GM12878 (cell line): ENCODE measurements around the gene ROR2. TPM values are rescaled to one million over a fixed set of nuclear protein-coding genes. Genes with fewer than 3 reads are reported as not detected.

Source experiments
- ATAC-seq: fragments of 200-7000 bp; cut with Tn5 transposase; 3 replicates; pipeline ENCODE4 v1.9.1; 2020; ENCODE audit warnings: mild to moderate bottlenecking, moderate library complexity
- BruUV-seq: library from RNA; stranded (reverse); fragments of 400-500 nt; replicated peaks from 2 replicates; lab custom pipeline; 2021; lab: Mats Ljungman, UMichigan
- CTCF ChIA-PET: fragments of 300-600 bp; sonication (Branson Sonifier 250); formaldehyde crosslinking; extraction: SDS; loops from one replicate; lab custom pipeline; 2021; ENCODE audit warnings: inconsistent platforms; lab: Yijun Ruan, JAX
- POLR2A ChIA-PET: fragments of 350-600 bp; formaldehyde crosslinking; extraction: SDS; loops from one replicate; lab custom pipeline; 2021; ENCODE audit warnings: inconsistent platforms; lab: Charles Lee
- RAD21 ChIA-PET: fragments of 300-600 bp; sonication (Branson Sonifier 250); formaldehyde crosslinking; loops from one replicate; lab custom pipeline; 2023; ENCODE audit warnings: antibody characterized with exemption; ENCODE audit not compliant: unreplicated experiment; lab: Charles Lee
- SMC1A ChIA-PET: fragments of 300-600 bp; sonication (Branson Sonifier 250); formaldehyde crosslinking; loops from one replicate; lab custom pipeline; 2023; ENCODE audit not compliant: unreplicated experiment, uncharacterized antibody; lab: Charles Lee
- DNase-seq: peaks from one replicate; pipeline ENCODE4 v3.0.0-alpha.2; 2011; ENCODE audit warnings: low read depth, low spot score
- FAIRE-seq: peaks from 3 replicates; lab custom pipeline; 2011; peaks lifted over from hg19 to GRCh38; lab: Jason Lieb, UNC
- H2AFZ ChIP-seq: 2 replicates; pipeline ENCODE4 v1.6.0; 2011; ENCODE audit warnings: low read depth, low read length, control low read depth; ENCODE audit not compliant: control insufficient read depth
- H3K27ac ChIP-seq: 2 replicates; pipeline ENCODE4 v1.5.1; 2011; ENCODE audit warnings: control low read depth; ENCODE audit not compliant: control insufficient read depth, insufficient read depth
- H3K27me3 ChIP-seq, 2 experiments: replicated peaks in 1 of 2; 2 replicates each; pipeline versions ENCODE4 v1.6.0 to v1.6.1; 2011; ENCODE audit warnings: low read length in 1 of 2; ENCODE audit not compliant: control insufficient read depth in 2 of 2, insufficient read depth in 2 of 2
- H3K36me3 ChIP-seq, 2 experiments: 2 replicates each; pipeline ENCODE4 v1.5.1; 2011; ENCODE audit warnings: low read length in 1 of 2; ENCODE audit not compliant: control insufficient read depth in 2 of 2, insufficient read depth in 2 of 2
- H3K4me1 ChIP-seq: 2 replicates; pipeline ENCODE4 v1.6.1; 2011; ENCODE audit warnings: mild to moderate bottlenecking, low read length, moderate library complexity, mixed read lengths; ENCODE audit not compliant: control insufficient read depth, insufficient read depth
- H3K4me2 ChIP-seq: 2 replicates; pipeline ENCODE4 v1.6.0; 2011; ENCODE audit warnings: control low read depth; ENCODE audit not compliant: control insufficient read depth, insufficient read depth
- H3K4me3 ChIP-seq: fragments of 200-600 bp; sonication (generic); 2 replicates; pipeline ENCODE4 v1.5.1; 2016
- H3K79me2 ChIP-seq: 2 replicates; pipeline ENCODE4 v1.6.0; 2011; ENCODE audit warnings: low read length; ENCODE audit not compliant: control insufficient read depth, insufficient read depth
- H3K9ac ChIP-seq: 2 replicates; pipeline ENCODE4 v1.8.0; 2011; ENCODE audit warnings: low read length, control low read depth, mixed read lengths; ENCODE audit not compliant: control insufficient read depth, insufficient read depth
- H3K9me3 ChIP-seq: replicated peaks from 3 replicates; pipeline ENCODE4 v1.5.1; 2011; ENCODE audit warnings: mild to moderate bottlenecking, low read length; ENCODE audit not compliant: control insufficient read depth, insufficient read depth
- H4K20me1 ChIP-seq: 2 replicates; pipeline ENCODE4 v1.6.0; 2011; ENCODE audit not compliant: control insufficient read depth, insufficient read depth
- CBX5 ChIP-seq: sonication (generic); IDR thresholded peaks from 2 replicates; pipeline ENCODE4 v1.6.1; 2016; ENCODE audit warnings: low read depth, moderate library complexity, mild to moderate bottlenecking, inconsistent platforms
- CTCF ChIP-seq, 3 experiments: IDR thresholded peaks in 2 of 3; conservative IDR thresholded peaks in 1 of 3; 2 replicates each; pipeline ENCODE4 v1.5.1; 2011; ENCODE audit warnings: low read depth in 3 of 3, low read length in 3 of 3, mild to moderate bottlenecking in 3 of 3, control low read depth in 2 of 3, moderate library complexity in 2 of 3, inconsistent platforms in 1 of 3, mixed read lengths in 1 of 3; ENCODE audit not compliant: control insufficient read depth in 2 of 3, insufficient read depth in 1 of 3; ENCODE audit errors: extremely low read depth in 1 of 3
- EZH2 ChIP-seq: IDR thresholded peaks from 2 replicates; pipeline ENCODE4 v1.6.1; 2012; ENCODE audit warnings: low read depth, mild to moderate bottlenecking, control low read depth, inconsistent platforms, low read length, borderline replicate concordance; ENCODE audit not compliant: control insufficient read depth
- GATAD2B ChIP-seq: fragments of 450-650 bp; conservative IDR thresholded peaks from 2 replicates; pipeline ENCODE4 v1.6.1; 2017; ENCODE audit warnings: low read depth, mild to moderate bottlenecking, moderate library complexity
- RAD21 ChIP-seq: IDR thresholded peaks from 2 replicates; pipeline ENCODE4 v1.6.1; 2011; ENCODE audit warnings: mild to moderate bottlenecking, low read depth, low read length, moderate library complexity; ENCODE audit not compliant: insufficient read depth
- RFX5 ChIP-seq: IDR thresholded peaks from 2 replicates; pipeline ENCODE4 v1.6.1; 2011; ENCODE audit warnings: low read depth, low read length, improper control_type of control experiment
- SMC3 ChIP-seq: IDR thresholded peaks from 2 replicates; pipeline ENCODE4 v1.6.1; 2011; ENCODE audit warnings: low read length, improper control_type of control experiment, borderline replicate concordance
- SREBF2 ChIP-seq: IDR thresholded peaks from 2 replicates; pipeline ENCODE4 v1.6.1; 2012; ENCODE audit warnings: mild to moderate bottlenecking, low read length
- TBL1XR1 ChIP-seq: IDR thresholded peaks from 2 replicates; pipeline ENCODE4 v1.6.1; 2012; ENCODE audit warnings: low read depth, low read length, improper control_type of control experiment
- USF2 ChIP-seq: IDR thresholded peaks from 2 replicates; pipeline ENCODE4 v1.6.1; 2011; ENCODE audit warnings: low read depth, low read length, improper control_type of control experiment, borderline replicate concordance
- ZNF274 ChIP-seq: IDR thresholded peaks from one replicate; pipeline ENCODE4 v1.8.0; 2011; ENCODE audit not compliant: insufficient read length, insufficient read depth
- WGBS: methylation state at CpG from one replicate; pipeline ENCODE4 v1.1.6; 2016; ENCODE audit warnings: low lambda C conversion rate; ENCODE audit not compliant: insufficient replicate concordance, insufficient coverage; ENCODE audit errors: missing lambda C conversion rate; 5-methylcytosine and 5-hydroxymethylcytosine counted together
- in situ Hi-C: fragments of 300-500 bp; cut with MboI; formaldehyde crosslinking; loops from 9 replicates; pipeline ENCODE4 v1.14.3; 2018; ENCODE audit warnings: mixed read lengths
- intact Hi-C: fragments of 100-400 bp; cut with micrococcal nuclease; formaldehyde crosslinking; loops from one replicate; pipeline ENCODE4 v1.14.2; 2022; ENCODE audit not compliant: unreplicated experiment
- polyA plus RNA-seq, 11 experiments: library from polyadenylated mRNA; depleted of rRNA in 4 of 11; unstranded in 6 of 11; stranded (reverse) in 5 of 11; fragments of >200 nt; fragmentation: Nextera tagmentation in 4 of 11; fragmentation: Illumina TruSeq in 1 of 11; extraction: Ambion mirVana in 4 of 11; extraction: Trizol in 1 of 11; gene quantifications; 1 replicate in 1 of 11; 2 replicates in 10 of 11; pipeline versions ENCODE4 v1.2.1 to v1.2.3, GENCODE V29; 2011 to 2016; ENCODE audit warnings: inconsistent platforms in 2 of 11, missing spikeins in 2 of 11, low read depth in 1 of 11
- total RNA-seq, 4 experiments: library from RNA; depleted of rRNA in 3 of 4; stranded (reverse); fragments of >200 nt in 3 of 4; fragmentation: Illumina TruSeq in 1 of 4; extraction: Trizol in 1 of 4; gene quantifications; 2 replicates each; pipeline versions ENCODE4 v1.2.1 to v1.2.3, GENCODE V29; 2013 to 2021

Gene ROR2
- total and polyA plus RNA-seq, 10 of the 15 experiments (the other 5 are each of a cell fraction or from before 2014, with no cell fraction given): 0.03 to 0.05 TPM; not detected in 8

- BruUV-seq: no TSS peak
- H3K36me3 ChIP-seq: no peaks in the 10 kb centered on the region
- TF ChIP-seq SMC3 (no peak), CTCF (IDR thresholded peaks at IDR 0.05 in 2 of 3, conservative IDR thresholded peaks at IDR 0.05 in 1 of 3; ENCODE audit: control insufficient read depth in 2 of 3, extremely low read depth in 1 of 3, insufficient read depth in 1 of 3, low read depth in 3 of 3, low read length in 3 of 3) (no peak), CBX5 (no peak), GATAD2B (no peak), SREBF2 (no peak), TBL1XR1 (no peak), RFX5 (no peak), EZH2 (no peak), USF2 (no peak), RAD21 (no peak), ZNF274 (no peak)
- SMC1A ChIA-PET: no interaction called here
- H3K4me2 ChIP-seq: no peak overlapping the region
- no peak overlapping the region for H3K4me3 ChIP-seq
- H3K9ac ChIP-seq: no peak overlapping the region
- 15% methylated on average over 2 of the region's 2 CpGs for WGBS
- no peaks in the 10 kb centered on the region for H3K79me2 ChIP-seq
- ATAC-seq: no peak
- CTCF ChIA-PET: no interaction called here
- POLR2A ChIA-PET: no interaction called here
- no peaks in the 10 kb centered on the region for H3K9me3 ChIP-seq
- intact Hi-C loops (no loop called here), in situ Hi-C loops (no loop called here)
- H2AFZ ChIP-seq: no peak overlapping the region
- no peak for FAIRE-seq
- H4K20me1 ChIP-seq: no peaks in the 10 kb centered on the region
- RAD21 ChIA-PET: no interaction called here
- H3K27me3 ChIP-seq: no peaks in the 10 kb centered on the region; a peak in 1 of 4 replicates
- H3K27ac ChIP-seq: no peak overlapping the region
- no peaks in the 10 kb centered on the region for H3K4me1 ChIP-seq
- no peak for DNase-seq
Observed at GRCh38 chr9:91986248-91986647, 36.2 kb upstream of the ROR2 start.
